ENCODE data around the gene AP1B1.

Gene AP1B1

GRCh38 chr22:29330291-29330690, 58.1 kb downstream of the AP1B1 start:
- no peak for DNase-seq

GRCh38 chr22:29329581-29329980, 58.8 kb downstream of the AP1B1 start:
- no peak for DNase-seq

GRCh38 chr22:29328566-29329500, 59.5 kb downstream of the AP1B1 start:
- no peak for DNase-seq

- DNase-seq, result no peak
Measured at GRCh38 chr22:29328055-29328454, 60.3 kb downstream of the AP1B1 start.

- no peak for DNase-seq
Measured at GRCh38 chr22:29327089-29327764, 61.1 kb downstream of the AP1B1 start.

GRCh38 chr22:29326481-29326880, 61.9 kb downstream of the AP1B1 start:
- no peak for DNase-seq

- DNase-seq, result no peak
Measured at GRCh38 chr22:29325785-29326315, 62.5 kb downstream of the AP1B1 start.

GRCh38 chr22:29325356-29325755, 63.0 kb downstream of the AP1B1 start:
- no peak for DNase-seq

- no peak for DNase-seq
Measured at GRCh38 chr22:29323641-29324040, 64.7 kb downstream of the AP1B1 start.

- peak; percentile 62 for DNase-seq
Measured at GRCh38 chr22:29320546-29320945, 67.8 kb downstream of the AP1B1 start.

- no peak for DNase-seq
Measured at GRCh38 chr22:29319072-29319471, 69.3 kb downstream of the AP1B1 start.

- no peak for DNase-seq
Measured at GRCh38 chr22:29317827-29318454, 70.4 kb downstream of the AP1B1 start.

GRCh38 chr22:29316141-29316828, 72.1 kb downstream of the AP1B1 start:
- no peak for DNase-seq

GRCh38 chr22:29315286-29316140, 72.9 kb downstream of the AP1B1 start, which contains the start of gene RASL10A:
RASL10A (minus strand) TSS chr22:29315697; CDS start chr22:29315246, 451 bp downstream.
- DNase-seq, result peak; percentile 51

- DNase-seq, result no peak
Measured at GRCh38 chr22:29314537-29315285, 73.7 kb downstream of the AP1B1 start.

- no peak for DNase-seq
Measured at GRCh38 chr22:29313576-29314466, 74.5 kb downstream of the AP1B1 start.

GRCh38 chr22:29313126-29313575, 75.2 kb downstream of the AP1B1 start:
- peak; percentile 83 for DNase-seq

GRCh38 chr22:29312218-29313125, 75.9 kb downstream of the AP1B1 start:
- no peak for DNase-seq
